Measurements from ENCODE around the gene CES4A.
"Not testable (repeated sequence)": the region's sequence is repeated elsewhere in the genome, so short reads cannot be mapped to it uniquely, and the experiment has no call there.

The CES4A gene

GRCh38 chr16:66993558-66993957 lies 5.2 kb downstream of the CES4A start:
- DNase-seq = not testable (repeated sequence)

DNA sequence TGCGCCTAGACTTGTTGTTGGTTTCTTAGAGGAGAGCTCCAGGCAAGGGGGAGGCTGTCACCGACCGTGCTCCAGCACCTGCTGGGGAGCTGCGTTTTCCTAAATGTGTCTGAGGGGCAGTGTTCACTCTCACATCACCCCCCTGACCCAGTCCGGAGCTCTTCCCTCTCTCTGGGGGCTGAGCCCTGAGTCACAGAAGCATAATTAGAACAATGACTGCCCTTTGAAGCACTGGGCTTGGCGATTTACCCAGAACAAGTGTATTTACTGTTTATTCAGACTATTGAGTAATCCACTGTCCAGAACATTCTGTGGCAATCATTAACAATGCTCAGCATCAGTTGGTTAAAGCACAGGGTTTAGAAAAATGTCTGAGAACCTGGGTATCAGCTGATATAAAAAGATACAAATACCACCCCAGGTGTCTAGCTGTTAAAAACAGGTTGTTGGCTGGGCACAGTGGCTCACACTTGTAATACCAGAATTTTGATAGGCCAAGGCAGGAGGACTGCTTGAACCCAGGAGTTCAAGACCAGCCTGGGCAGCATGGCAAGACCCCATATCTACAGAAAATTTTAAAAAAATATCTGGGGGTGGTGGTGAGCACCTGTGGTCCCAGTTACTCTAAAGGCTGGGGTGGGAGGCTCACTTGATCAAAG lies 8.1 kb downstream of the CES4A start:
- DNase-seq = no peak

- no peak for DNase-seq
Observed at GRCh38 chr16:66996983-66997358, 8.6 kb downstream of the CES4A start.

GRCh38 chr16:67000384-67001351 lies 12.3 kb downstream of the CES4A start:
- DNase-seq = peak; percentile 75

DNA sequence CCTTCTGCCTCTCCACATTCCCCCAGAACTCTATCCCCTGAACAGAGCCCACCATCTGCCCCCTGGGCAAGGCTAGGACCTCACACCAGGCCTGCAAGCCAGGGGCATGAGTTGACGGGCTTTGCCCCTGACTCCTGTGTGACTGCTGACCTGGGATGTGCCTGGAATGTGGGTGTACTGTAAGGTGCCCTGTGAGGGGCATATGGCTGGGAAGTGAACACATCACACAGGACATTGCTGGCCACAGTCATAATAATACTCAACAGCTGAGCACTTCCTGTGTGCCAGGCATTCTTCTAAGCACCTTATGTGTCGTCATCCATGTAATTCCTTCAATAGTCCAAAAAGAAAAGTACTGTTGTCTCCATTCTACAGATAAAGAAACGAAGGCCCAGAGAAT lies 13.3 kb downstream of the CES4A start:
- DNase-seq = no peak

GRCh38 chr16:67006930-67007658 lies 18.7 kb downstream of the CES4A start:
- no peak for DNase-seq

- no peak for DNase-seq
Observed at GRCh38 chr16:67009158-67009557, 20.8 kb downstream of the CES4A start.

DNA sequence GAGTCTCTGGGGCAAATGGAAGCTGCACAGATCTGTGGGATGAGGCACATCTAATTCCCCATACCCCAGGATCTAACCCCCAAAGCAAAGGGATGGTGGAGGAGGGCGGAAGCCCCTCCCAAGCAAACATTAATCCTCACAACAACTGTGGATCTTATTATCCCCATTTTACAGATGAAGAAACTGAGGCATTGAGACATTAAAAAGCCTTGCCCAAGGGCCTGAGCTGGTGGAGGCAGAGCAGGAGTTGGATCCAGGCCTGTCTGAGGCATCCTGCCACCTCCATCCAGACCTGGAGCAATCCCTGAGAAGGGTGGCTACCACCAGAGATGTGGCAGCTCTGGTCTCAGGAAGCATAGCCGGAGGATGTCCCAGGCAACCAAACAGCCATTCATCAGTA lies 22.9 kb downstream of the CES4A start:
- DNase-seq = no peak

DNA sequence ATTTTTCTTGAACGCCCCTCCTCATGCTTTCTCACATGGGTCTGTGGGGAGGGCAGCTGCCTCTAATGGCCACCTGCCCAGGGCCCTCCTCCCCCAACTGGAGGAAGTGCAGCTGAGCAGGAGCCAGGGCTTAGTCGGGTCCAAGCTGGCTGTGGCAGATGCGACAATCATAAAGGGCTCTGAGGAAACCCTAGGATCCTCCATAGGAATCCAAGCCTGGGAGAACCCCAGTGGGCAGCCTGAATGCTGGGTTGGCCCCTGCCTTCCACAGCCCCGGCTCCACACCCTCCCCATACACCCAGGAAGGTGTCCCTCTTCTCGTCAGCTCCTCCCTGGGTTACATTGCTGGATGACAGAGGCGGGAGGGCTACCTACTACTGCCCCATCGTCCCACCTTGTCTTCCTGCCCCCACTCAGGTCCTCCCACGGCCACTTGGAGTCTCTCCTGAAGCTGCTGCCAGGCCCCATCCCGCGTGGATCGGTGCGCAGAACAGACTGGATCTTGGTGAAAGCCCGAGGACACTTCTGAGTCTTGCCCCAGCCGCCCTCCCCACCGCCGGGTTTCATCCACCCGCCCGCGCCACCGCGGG lies 24.9 kb downstream of the CES4A start:
- peak; percentile 78 for DNase-seq

DNA sequence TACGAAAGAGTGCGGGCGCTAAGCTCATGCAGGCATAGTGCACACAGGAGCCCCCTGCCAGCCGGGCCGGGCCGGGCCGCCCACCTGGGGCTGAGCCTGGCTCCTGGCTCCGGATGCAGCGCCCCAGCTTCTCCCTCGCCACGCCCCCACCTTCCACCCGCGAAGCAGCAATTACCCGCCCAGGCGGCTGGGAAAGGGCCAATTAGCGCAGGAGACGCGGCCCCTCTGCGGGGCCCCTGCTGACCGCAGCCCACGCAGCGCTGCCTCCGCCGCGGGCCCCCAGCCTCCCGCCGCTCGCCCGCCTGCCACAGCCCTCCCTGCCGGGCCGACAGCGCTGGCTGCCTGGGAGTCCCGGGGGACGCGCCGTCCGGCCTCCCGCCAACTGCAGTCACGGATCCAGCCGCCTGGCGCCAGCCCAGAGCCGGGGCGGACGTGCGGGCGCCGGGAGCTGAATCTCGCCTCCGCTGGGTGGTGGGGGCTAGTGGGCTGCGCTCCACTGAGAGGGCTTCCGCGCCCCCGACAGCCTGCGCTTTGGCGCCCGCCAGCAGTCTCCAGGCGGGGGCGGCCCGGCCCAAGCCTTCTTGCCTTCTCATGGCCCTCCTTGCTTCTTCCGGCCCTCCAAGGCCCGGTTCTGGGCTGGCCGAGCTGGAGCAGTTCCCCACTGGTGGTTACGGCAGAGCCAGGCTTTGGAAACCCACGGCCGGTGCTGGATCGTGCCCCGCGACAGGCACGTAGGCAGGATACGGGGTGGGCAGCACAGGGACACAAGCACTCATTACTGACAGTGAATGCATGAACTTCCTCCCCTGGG lies 25.6 kb downstream of the CES4A start:
- peak; percentile 93 for DNase-seq

DNA sequence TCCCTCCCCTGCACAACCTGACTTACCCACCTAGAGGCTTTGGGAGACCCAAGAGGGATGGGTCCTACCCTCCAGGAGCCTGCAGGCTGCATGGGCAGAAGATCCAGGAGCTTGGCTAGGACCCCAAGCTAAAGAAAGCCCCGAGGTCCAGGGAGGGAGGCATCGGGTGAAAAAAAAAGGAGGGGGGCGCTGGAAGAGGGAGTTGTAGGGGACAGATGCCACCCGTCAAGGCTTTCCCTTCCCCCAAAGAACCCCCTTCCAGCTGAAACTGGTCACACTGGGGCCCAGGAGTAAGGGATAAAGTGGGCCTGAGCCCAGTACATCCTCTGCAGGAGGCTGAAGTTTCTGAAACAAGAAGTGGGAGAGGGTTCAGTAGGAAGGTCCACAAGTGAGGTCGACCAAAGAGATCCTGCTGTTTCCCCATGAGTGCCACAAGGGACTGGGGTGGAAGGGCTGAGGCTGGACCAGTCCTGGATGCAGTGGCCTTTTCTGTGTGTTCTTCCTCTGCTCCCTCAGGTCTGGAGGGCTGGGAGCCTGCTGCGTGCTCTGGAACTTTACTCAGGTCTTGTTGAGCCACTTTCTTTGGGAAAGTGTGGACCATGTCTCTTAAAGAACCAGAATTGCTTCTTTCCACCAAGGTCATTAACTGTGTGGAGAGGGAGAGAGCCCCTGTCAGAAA lies 26.4 kb downstream of the CES4A start:
- DNase-seq = no peak

GRCh38 chr16:67015313-67015731 lies 26.9 kb downstream of the CES4A start:
- no peak for DNase-seq

GRCh38 chr16:67016143-67016542 lies 27.8 kb downstream of the CES4A start:
- DNase-seq = no peak

GRCh38 chr16:67016681-67017420 lies 28.5 kb downstream of the CES4A start:
- DNase-seq = no peak

DNA sequence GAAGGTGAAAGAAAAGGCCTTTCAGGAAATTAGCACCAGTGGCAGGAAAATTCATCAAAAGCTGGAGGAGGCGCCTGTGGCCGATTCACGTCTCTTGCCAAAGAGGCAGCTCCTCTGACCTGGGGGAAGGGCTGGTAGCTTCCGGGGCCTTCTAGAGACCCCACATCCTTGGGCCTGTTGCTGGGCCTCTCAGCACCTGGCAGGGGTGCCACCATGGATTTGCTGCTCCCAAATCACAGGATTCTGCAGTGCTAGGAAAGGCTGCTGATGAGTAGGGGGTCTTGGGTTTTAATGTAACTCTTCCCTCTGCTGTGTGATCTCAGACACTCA lies 29.0 kb downstream of the CES4A start:
- DNase-seq = no peak

GRCh38 chr16:67017810-67018488 lies 29.6 kb downstream of the CES4A start:
- peak; percentile 77 for DNase-seq

- DNase-seq = no peak
Observed at GRCh38 chr16:67019171-67019570, 30.8 kb downstream of the CES4A start.

DNA sequence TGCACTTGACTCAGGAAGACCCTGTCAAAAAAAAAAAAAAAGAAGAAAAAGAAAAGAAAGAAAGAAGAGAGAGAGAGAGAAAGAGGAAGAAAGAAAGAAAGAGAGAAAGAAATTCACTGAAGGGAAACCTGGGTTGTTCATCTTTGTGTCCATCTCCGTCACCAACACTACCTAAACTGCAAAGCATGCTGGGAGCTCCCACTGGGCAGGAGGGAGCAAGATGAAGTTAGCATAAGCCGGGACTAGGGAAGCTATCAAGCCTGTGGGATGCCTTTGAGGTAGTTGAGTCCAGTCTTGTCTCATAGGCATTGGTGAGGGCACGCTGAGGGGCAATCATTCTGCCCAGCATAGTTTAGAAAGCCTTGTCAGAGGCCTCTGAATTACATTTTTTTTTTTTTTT lies 32.9 kb downstream of the CES4A start:
- DNase-seq = no peak

- DNase-seq = no peak
Observed at GRCh38 chr16:67022531-67023214, 34.3 kb downstream of the CES4A start.

- no peak for DNase-seq
Observed at GRCh38 chr16:67023689-67024088, 35.3 kb downstream of the CES4A start.
